K562 (cell line): Measurements from ENCODE around the gene MLX.

ENCODE experiments used
- CTCF ChIP-seq, 3 experiments: IDR thresholded peaks in 2 of 3; conservative IDR thresholded peaks in 1 of 3; 2 replicates each; pipeline ENCODE4 v1.5.1; 2011 to 2012; ENCODE audit warnings: low read length in 3 of 3, mild to moderate bottlenecking in 3 of 3, control low read depth in 2 of 3, improper control_type of control experiment in 1 of 3, inconsistent platforms in 1 of 3, low read depth in 1 of 3, mixed read lengths in 1 of 3, moderate library complexity in 1 of 3; ENCODE audit not compliant: insufficient read depth in 2 of 3
- FOSL1 ChIP-seq: fragments of 200-800 bp; sonication (Bioruptor generic); conservative IDR thresholded peaks from 2 replicates; pipeline ENCODE4 v1.6.1; 2016; ENCODE audit warnings: missing genetic modification characterization, missing compliant biosample characterization
- HDAC6 ChIP-seq: IDR thresholded peaks from 2 replicates; pipeline ENCODE4 v1.6.1; 2012; ENCODE audit warnings: low read depth, mild to moderate bottlenecking, control low read depth, inconsistent platforms, low read length, moderate library complexity
- MAX ChIP-seq: sonication (generic); formaldehyde crosslinking; IDR thresholded peaks from 2 replicates; pipeline ENCODE4 v1.9.0; 2022; ENCODE audit warnings: mild to moderate bottlenecking, missing genetic modification reagents
- MAZ ChIP-seq, 2 experiments: fragments of 450-650 bp in 1 of 2; sonication (generic) in 1 of 2; formaldehyde crosslinking; IDR thresholded peaks in 1 of 2; conservative IDR thresholded peaks in 1 of 2; 2 replicates each; pipeline versions ENCODE4 v1.4.0 to v1.5.0; 2020; ENCODE audit warnings: mild to moderate bottlenecking in 1 of 2, missing genetic modification reagents in 1 of 2
- POLR2AphosphoS5 ChIP-seq: IDR thresholded peaks from 2 replicates; pipeline ENCODE4 v1.6.1; 2011; ENCODE audit warnings: mild to moderate bottlenecking, low read depth, low read length, moderate library complexity; ENCODE audit not compliant: control insufficient read depth, insufficient read depth
- RFX5 ChIP-seq: IDR thresholded peaks from 2 replicates; pipeline ENCODE4 v1.6.1; 2011; ENCODE audit warnings: low read depth, mild to moderate bottlenecking, improper control_type of control experiment, low read length
- SRSF9 ChIP-seq: fragments of 200-400 bp; formaldehyde crosslinking; IDR thresholded peaks from 2 replicates; pipeline ENCODE4 v1.6.1; 2017; ENCODE audit warnings: low read depth, low read length, borderline replicate concordance
- TAF1 ChIP-seq: IDR thresholded peaks from 2 replicates; pipeline ENCODE4 v1.6.1; 2011; ENCODE audit warnings: mild to moderate bottlenecking, low read length, moderate library complexity; ENCODE audit not compliant: insufficient read depth, control insufficient read depth, severe bottlenecking; ENCODE audit errors: extremely low read depth
- ZNF184 ChIP-seq: sonication (generic); formaldehyde crosslinking; IDR thresholded peaks from 2 replicates; pipeline ENCODE4 v1.5.0; 2020; ENCODE audit warnings: missing genetic modification reagents
- ZNF280B ChIP-seq: fragments of 250-450 bp; sonication (Bioruptor Pico); IDR thresholded peaks from 2 replicates; pipeline ENCODE4 v1.5.1; 2021; ENCODE audit warnings: mild to moderate bottlenecking
- ZNF311 ChIP-seq: fragments of 250-450 bp; sonication (Bioruptor Pico); IDR thresholded peaks from 2 replicates; pipeline ENCODE4 v1.4.0; 2020; ENCODE audit warnings: mild to moderate bottlenecking, moderate library complexity
- ZNF316 ChIP-seq: fragments of 450-650 bp; IDR thresholded peaks from 2 replicates; pipeline ENCODE4 v1.6.1; 2016

GRCh38 chr17:42598905-42599304, 32.0 kb downstream of the MLX start:
- TF ChIP-seq MAZ (CRISPR knock-in tag; conservative IDR thresholded peaks at IDR 0.05 in 1 of 2, IDR thresholded peaks at IDR 0.05 in 1 of 2): no peak
- no peak for TF ChIP-seq CTCF (IDR thresholded peaks at IDR 0.05 in 2 of 3, conservative IDR thresholded peaks at IDR 0.05 in 1 of 3; ENCODE audit: insufficient read depth in 2 of 3, low read depth in 1 of 3, low read length in 3 of 3)
- TF ChIP-seq SRSF9: no peak
- no peak for TF ChIP-seq ZNF280B
- TF ChIP-seq TAF1: no peak
- TF ChIP-seq POLR2AphosphoS5: no peak
- TF ChIP-seq ZNF311 (CRISPR knock-in tag): no peak
- no peak for TF ChIP-seq HDAC6
- no peak for TF ChIP-seq ZNF316
- TF ChIP-seq RFX5: no peak
- TF ChIP-seq FOSL1: no peak
- no peak for TF ChIP-seq ZNF184 (CRISPR knock-in tag)
- no peak for TF ChIP-seq MAX (CRISPR knock-in tag)
